SU-DHL-6 (cell line): ENCODE measurements around the gene HEY2.

Experiments used
- H2AFZ ChIP-seq: fragments of 200-600 bp; sonication (generic); 2 replicates; pipeline ENCODE4 v1.6.1; 2014; ENCODE audit warnings: low read depth, mild to moderate bottlenecking, moderate library complexity, mixed read lengths, antibody characterized with exemption, low read length; ENCODE audit not compliant: severe bottlenecking
- H3F3A ChIP-seq: fragments of 200-600 bp; shearing (Covaris generic); 2 replicates; pipeline ENCODE4 v1.6.0; 2016; ENCODE audit warnings: antibody characterized with exemption, mild to moderate bottlenecking; ENCODE audit not compliant: insufficient read depth
- H3K27ac ChIP-seq: fragments of 200-600 bp; sonication (generic); 2 replicates; pipeline ENCODE4 v1.5.1; 2016; ENCODE audit warnings: low read depth, mild to moderate bottlenecking, low read length, moderate library complexity, mixed read lengths
- H3K27me3 ChIP-seq: fragments of 200-600 bp; sonication (generic), shearing (Covaris generic); 2 replicates; pipeline ENCODE4 v1.6.0; 2014; ENCODE audit warnings: mild to moderate bottlenecking, low read length
- H3K36me3 ChIP-seq: fragments of 200-600 bp; sonication (generic); 2 replicates; pipeline ENCODE4 v1.6.1; 2014; ENCODE audit warnings: mild to moderate bottlenecking, low read length, mixed read lengths
- H3K4me2 ChIP-seq: fragments of 300-600, 200-600 bp; shearing (Covaris generic), sonication (generic); 2 replicates; pipeline ENCODE4 v1.6.0; 2014; ENCODE audit warnings: low read length, low read depth, mild to moderate bottlenecking; ENCODE audit not compliant: poor library complexity, severe bottlenecking
- H3K4me3 ChIP-seq: fragments of 200-600 bp; sonication (generic); 2 replicates; pipeline ENCODE4 v1.5.1; 2014; ENCODE audit warnings: antibody characterized with exemption, low read length, mild to moderate bottlenecking, mixed read lengths; ENCODE audit not compliant: insufficient read depth, poor library complexity, severe bottlenecking
- H3K79me2 ChIP-seq: fragments of 200-600 bp; sonication (generic); 2 replicates; pipeline ENCODE4 v1.6.1; 2014; ENCODE audit warnings: mild to moderate bottlenecking, low read length, moderate library complexity; ENCODE audit not compliant: insufficient read depth
- H3K9ac ChIP-seq: fragments of 200-600 bp; sonication (generic); 2 replicates; pipeline ENCODE4 v1.7.0; 2014; ENCODE audit warnings: mild to moderate bottlenecking, low read length
- H3K9me2 ChIP-seq: fragments of 200-600 bp; sonication (generic); replicated peaks from 2 replicates; pipeline ENCODE4 v1.6.1; 2014; ENCODE audit warnings: low read length; ENCODE audit not compliant: insufficient read depth
- H3K9me3 ChIP-seq: fragments of 200-600 bp; sonication (generic); 2 replicates; pipeline ENCODE4 v1.6.1; 2014; ENCODE audit warnings: low read length, mixed read lengths; ENCODE audit not compliant: insufficient read depth
- H4K20me1 ChIP-seq: fragments of 200-600 bp; sonication (generic); 2 replicates; pipeline ENCODE4 v1.6.1; 2014; ENCODE audit warnings: low read depth, mild to moderate bottlenecking, antibody characterized with exemption, low read length, moderate library complexity, mixed read lengths
- CTCF ChIP-seq: fragments of 200-600 bp; sonication (generic); IDR thresholded peaks from one replicate; pipeline ENCODE4 v1.5.1; 2017; ENCODE audit warnings: antibody characterized with exemption, mild to moderate bottlenecking, low read length, moderate library complexity; ENCODE audit not compliant: insufficient read depth, poor library complexity, severe bottlenecking
- EZH2phosphoT487 ChIP-seq: fragments of 200-600 bp; sonication (generic), shearing (Covaris generic); conservative IDR thresholded peaks from 2 replicates; pipeline ENCODE4 v1.6.1; 2018; ENCODE audit warnings: mild to moderate bottlenecking, antibody characterized with exemption, low read length, moderate library complexity, mixed read lengths

The HEY2 gene

GRCh38 chr6:125727216-125727615, 22.2 kb upstream of the HEY2 start:
- Histone ChIP-seq H3F3A (no peaks in the 10 kb centered on the region), H2AFZ (no peak overlapping the region), H3K27me3 (no peaks in the 10 kb centered on the region), H3K4me3 (no peak overlapping the region), H3K4me2 (no peak overlapping the region), H3K9me3 (no peaks in the 10 kb centered on the region), H3K27ac (no peak overlapping the region), H3K79me2 (no peaks in the 10 kb centered on the region), H3K9ac (no peak overlapping the region), H4K20me1 (no peaks in the 10 kb centered on the region), H3K36me3 (no peaks in the 10 kb centered on the region), H3K9me2 (no peaks in the 10 kb centered on the region)
- TF ChIP-seq CTCF (no peak), EZH2phosphoT487 (no peak)

- H3K27me3 ChIP-seq = no peaks in the 10 kb centered on the region
- no peak overlapping the region for H2AFZ ChIP-seq
- no peak overlapping the region for H3K27ac ChIP-seq
- no peaks in the 10 kb centered on the region for H3K36me3 ChIP-seq
- H3K9ac ChIP-seq = no peak overlapping the region
- H3K4me3 ChIP-seq = no peak overlapping the region
- TF ChIP-seq EZH2phosphoT487 (no peak), CTCF (no peak)
- no peaks in the 10 kb centered on the region for H3K9me3 ChIP-seq
- H3K4me2 ChIP-seq = no peak overlapping the region
- no peaks in the 10 kb centered on the region for H3K79me2 ChIP-seq
- H4K20me1 ChIP-seq = no peaks in the 10 kb centered on the region
- no peaks in the 10 kb centered on the region for H3F3A ChIP-seq
- no peaks in the 10 kb centered on the region for H3K9me2 ChIP-seq
These were observed 20.7 kb upstream of the HEY2 start for GRCh38 chr6:125728739-125729138.

GRCh38 chr6:125729983-125730382, 19.4 kb upstream of the HEY2 start:
- Histone ChIP-seq H3K9ac (no peak overlapping the region), H3K4me2 (no peak overlapping the region), H3K9me3 (no peaks in the 10 kb centered on the region), H3F3A (no peaks in the 10 kb centered on the region), H3K36me3 (no peaks in the 10 kb centered on the region), H3K27me3 (no peaks in the 10 kb centered on the region), H3K27ac (no peak overlapping the region), H2AFZ (no peak overlapping the region), H3K4me3 (no peak overlapping the region), H3K79me2 (no peaks in the 10 kb centered on the region), H3K9me2 (no peaks in the 10 kb centered on the region), H4K20me1 (no peaks in the 10 kb centered on the region)
- TF ChIP-seq CTCF (no peak), EZH2phosphoT487 (no peak)
